Right lobe of liver (tissue), 6 donors: ENCODE data around the gene MCOLN3. TPM values are rescaled to one million over a fixed set of nuclear protein-coding genes. Genes with fewer than 3 reads are reported as not detected.

Experiments
- ATAC-seq, 4 donors: fragments of 200-7000 bp; cut with Tn5 transposase; one replicate each; pipeline ENCODE4 v1.9.1; 2020; ENCODE audit warnings: mild to moderate bottlenecking in 4 of 4, moderate library complexity in 4 of 4
- DNase-seq, 3 donors: peaks; one replicate each; pipeline ENCODE4 v3.0.0-alpha.2; 2020
- H3K27ac ChIP-seq, 3 donors: fragments of 200-600 bp; one replicate each; pipeline ENCODE4 v1.8.0; 2022
- H3K27me3 ChIP-seq, 2 donors: fragments of 200-600 bp; one replicate each; pipeline ENCODE4 v1.8.0; 2022
- H3K36me3 ChIP-seq, 4 donors: fragments of 200-600 bp; sonication (generic) in 1 of 4; one replicate each; pipeline versions ENCODE4 v1.5.1 to v1.8.0; 2017 to 2022; ENCODE audit warnings: control low read depth in 1 of 4
- H3K4me1 ChIP-seq, 4 donors: fragments of 200-600 bp; sonication (generic) in 1 of 4; one replicate each; pipeline versions ENCODE4 v1.5.1 to v1.8.0; 2017 to 2022; ENCODE audit warnings: control low read depth in 1 of 4
- H3K4me3 ChIP-seq, 3 donors: fragments of 200-600 bp; one replicate each; pipeline ENCODE4 v1.8.0; 2022
- H3K9me3 ChIP-seq, 4 donors: fragments of 200-600 bp; sonication (generic) in 1 of 4; one replicate each; pipeline versions ENCODE4 v1.5.1 to v1.8.0; 2017 to 2022; ENCODE audit warnings: control low read depth in 1 of 4
- POLR2A ChIP-seq: fragments of 450-650 bp; IDR thresholded peaks from one replicate; pipeline ENCODE4 v1.6.1; 2017; ENCODE audit warnings: antibody characterized with exemption, mild to moderate bottlenecking
- WGBS: methylation state at CpG from one replicate; pipeline ENCODE4 v1.1.6; 2018; ENCODE audit warnings: low coverage, low lambda C conversion rate; ENCODE audit not compliant: insufficient coverage; ENCODE audit errors: missing lambda C conversion rate; 5-methylcytosine and 5-hydroxymethylcytosine counted together
- intact Hi-C, 2 donors: fragments of 100-400 bp; cut with DNase I; formaldehyde crosslinking; loops; one replicate each; pipeline versions ENCODE4 v1.11.2 to v1.14.1; 2022
- total RNA-seq, 6 experiments: library from RNA; depleted of rRNA in 2 of 6; stranded (reverse); fragments of >200 nt in 2 of 6; fragmentation: NEBNext Ultra II Directional in 3 of 6; extraction: Animal tissue kit (Norgen Biotek cat#: 25700) in 3 of 6; gene quantifications; one replicate each; pipeline versions ENCODE4 v1.1.0 to v1.2.4, GENCODE V29; 2016 to 2023
- TF ChIP-seq, protein P1 (sequence below), 4 donors: fragments of 200-600 bp in 3 of 4; fragments of 450-650 bp in 1 of 4; IDR thresholded peaks; one replicate each; pipeline versions ENCODE4 v1.5.1 to v1.8.0; 2016 to 2022; ENCODE audit warnings: antibody characterized with exemption in 4 of 4, mild to moderate bottlenecking in 2 of 4
- donor health status: DM: no; HTN: yes; CAD: no.
- donor health status: DM: no; HTN: no; CAD: no.
- donor health status: DM: no; HTN: no; CAD: no.
- donor health status: DM: no; HTN: yes; CAD: no.
- donor health status: DM: no; HTN: yes; CAD: no.

Gene MCOLN3
- total RNA-seq, 6 experiments from 2014 or later = 0.09 to 0.26 (median 0.15) TPM

DNA sequence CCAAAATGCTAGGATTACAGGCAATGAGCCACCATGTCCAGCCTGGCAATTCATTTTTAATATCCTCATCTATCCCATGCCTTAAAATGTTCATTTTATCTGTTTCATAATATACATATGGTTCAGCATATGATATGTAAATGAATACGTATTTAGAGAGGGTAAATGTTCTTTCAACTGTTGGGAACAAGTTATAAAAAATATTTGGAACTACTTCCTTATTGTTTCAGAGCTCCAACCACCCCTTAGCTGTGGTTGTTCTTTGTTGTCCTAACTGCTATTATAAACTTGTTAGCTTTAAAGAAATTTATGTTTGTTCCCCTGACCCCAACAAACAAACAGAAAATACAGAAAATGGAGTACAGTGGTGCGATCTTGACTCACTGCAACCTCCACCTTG lies 65.9 kb downstream of the MCOLN3 start:
- no peak for ATAC-seq
- intact Hi-C loops = no loop called here
- no peak for TF ChIP-seq POLR2A
- TF ChIP-seq, protein P1, sequence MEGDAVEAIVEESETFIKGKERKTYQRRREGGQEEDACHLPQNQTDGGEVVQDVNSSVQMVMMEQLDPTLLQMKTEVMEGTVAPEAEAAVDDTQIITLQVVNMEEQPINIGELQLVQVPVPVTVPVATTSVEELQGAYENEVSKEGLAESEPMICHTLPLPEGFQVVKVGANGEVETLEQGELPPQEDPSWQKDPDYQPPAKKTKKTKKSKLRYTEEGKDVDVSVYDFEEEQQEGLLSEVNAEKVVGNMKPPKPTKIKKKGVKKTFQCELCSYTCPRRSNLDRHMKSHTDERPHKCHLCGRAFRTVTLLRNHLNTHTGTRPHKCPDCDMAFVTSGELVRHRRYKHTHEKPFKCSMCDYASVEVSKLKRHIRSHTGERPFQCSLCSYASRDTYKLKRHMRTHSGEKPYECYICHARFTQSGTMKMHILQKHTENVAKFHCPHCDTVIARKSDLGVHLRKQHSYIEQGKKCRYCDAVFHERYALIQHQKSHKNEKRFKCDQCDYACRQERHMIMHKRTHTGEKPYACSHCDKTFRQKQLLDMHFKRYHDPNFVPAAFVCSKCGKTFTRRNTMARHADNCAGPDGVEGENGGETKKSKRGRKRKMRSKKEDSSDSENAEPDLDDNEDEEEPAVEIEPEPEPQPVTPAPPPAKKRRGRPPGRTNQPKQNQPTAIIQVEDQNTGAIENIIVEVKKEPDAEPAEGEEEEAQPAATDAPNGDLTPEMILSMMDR (IDR thresholded peaks at IDR 0.05) = no peak
- Histone ChIP-seq H3K4me1 (no peaks in the 10 kb centered on the region), H3K4me3 (no peak overlapping the region), H3K36me3 (no peaks in the 10 kb centered on the region), H3K27ac (no peak overlapping the region), H3K27me3 (no peaks in the 10 kb centered on the region), H3K9me3 (no peaks in the 10 kb centered on the region)
- no peak for DNase-seq
- WGBS = 71% methylated on average over 2 of the region's 2 CpGs

DNA sequence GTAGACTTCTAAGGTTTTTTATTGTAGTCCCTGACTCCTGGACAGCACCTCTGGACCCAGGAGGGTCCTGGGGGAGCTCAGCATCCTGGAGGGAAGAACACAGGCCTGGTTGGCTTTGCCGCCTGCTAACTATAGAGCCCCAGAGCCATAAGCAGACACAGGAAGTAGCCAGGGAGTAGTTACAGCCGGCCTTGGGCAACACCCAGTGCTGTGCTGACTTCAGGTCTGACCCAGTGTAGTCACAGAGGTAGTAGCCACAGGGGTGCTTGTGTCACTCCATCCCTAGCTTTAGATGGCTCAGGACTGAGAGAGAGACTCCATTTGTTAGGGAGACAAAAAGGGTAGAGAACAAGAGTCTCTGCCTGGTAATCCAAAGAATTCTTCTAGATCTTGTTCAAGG lies 73.3 kb downstream of the MCOLN3 start:
- no peak for DNase-seq
- ATAC-seq = no peak
- H3K27me3 ChIP-seq = no peaks in the 10 kb centered on the region
- no peak for TF ChIP-seq POLR2A
- TF ChIP-seq, protein P1 (IDR thresholded peaks at IDR 0.05) = no peak
- H3K36me3 ChIP-seq = no peaks in the 10 kb centered on the region
- H3K4me1 ChIP-seq = no peaks in the 10 kb centered on the region
- no peak overlapping the region for H3K4me3 ChIP-seq
- H3K9me3 ChIP-seq = no peaks in the 10 kb centered on the region
- intact Hi-C loops = no loop called here
- no peak overlapping the region for H3K27ac ChIP-seq
- 20% methylated on average over 2 of the region's 2 CpGs for WGBS

DNA sequence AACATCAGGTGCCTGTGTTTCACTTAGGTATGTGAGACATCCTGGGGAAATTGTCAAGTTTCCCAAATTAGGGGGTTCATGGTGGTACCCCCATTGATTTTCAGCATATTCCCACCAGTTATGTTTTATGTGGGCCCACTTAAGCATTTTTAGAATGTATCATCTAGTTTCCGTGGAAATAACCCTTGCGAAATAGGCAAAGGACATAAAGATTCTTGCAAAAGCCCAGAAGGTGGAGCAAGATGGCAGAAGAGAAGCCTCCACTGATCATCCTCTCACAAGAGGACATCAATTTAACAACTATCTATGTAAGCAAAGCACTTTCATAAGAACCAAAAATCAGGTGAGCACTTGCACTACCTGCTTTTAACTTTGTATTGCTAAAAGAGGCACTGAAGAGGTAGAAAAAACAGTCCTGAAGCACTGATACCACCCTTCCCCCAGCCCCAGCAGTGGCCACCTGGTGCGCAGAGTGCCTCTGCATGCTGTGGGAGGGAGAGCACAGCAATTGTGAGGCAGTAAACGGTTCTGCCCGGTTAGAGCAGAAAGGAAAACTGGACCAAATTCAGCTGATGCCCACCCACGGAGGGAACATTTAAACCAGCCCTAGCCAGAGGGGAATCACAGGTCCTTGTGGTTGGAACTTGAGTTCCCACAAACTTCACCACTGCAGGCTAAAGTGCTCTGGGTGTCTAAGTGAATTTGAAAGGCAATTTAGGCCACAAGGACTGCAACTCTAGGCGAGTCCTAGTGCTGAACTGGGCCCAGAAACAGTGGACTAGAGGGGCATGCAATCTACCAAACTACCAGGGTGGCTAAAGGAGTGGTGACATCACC lies 74.6 kb downstream of the MCOLN3 start:
- TF ChIP-seq, protein P1 (IDR thresholded peaks at IDR 0.05) = no peak
- TF ChIP-seq POLR2A = no peak
- no peak overlapping the region for H3K4me3 ChIP-seq
- no peaks in the 10 kb centered on the region for H3K4me1 ChIP-seq
- H3K27me3 ChIP-seq = no peaks in the 10 kb centered on the region
- no peak overlapping the region for H3K27ac ChIP-seq
- ATAC-seq (no peak), DNase-seq (no peak)
- H3K36me3 ChIP-seq = no peaks in the 10 kb centered on the region
- intact Hi-C loops = no loop called here
- WGBS = 69% methylated on average over 6 of the region's 7 CpGs
- H3K9me3 ChIP-seq = no peaks in the 10 kb centered on the region

DNA sequence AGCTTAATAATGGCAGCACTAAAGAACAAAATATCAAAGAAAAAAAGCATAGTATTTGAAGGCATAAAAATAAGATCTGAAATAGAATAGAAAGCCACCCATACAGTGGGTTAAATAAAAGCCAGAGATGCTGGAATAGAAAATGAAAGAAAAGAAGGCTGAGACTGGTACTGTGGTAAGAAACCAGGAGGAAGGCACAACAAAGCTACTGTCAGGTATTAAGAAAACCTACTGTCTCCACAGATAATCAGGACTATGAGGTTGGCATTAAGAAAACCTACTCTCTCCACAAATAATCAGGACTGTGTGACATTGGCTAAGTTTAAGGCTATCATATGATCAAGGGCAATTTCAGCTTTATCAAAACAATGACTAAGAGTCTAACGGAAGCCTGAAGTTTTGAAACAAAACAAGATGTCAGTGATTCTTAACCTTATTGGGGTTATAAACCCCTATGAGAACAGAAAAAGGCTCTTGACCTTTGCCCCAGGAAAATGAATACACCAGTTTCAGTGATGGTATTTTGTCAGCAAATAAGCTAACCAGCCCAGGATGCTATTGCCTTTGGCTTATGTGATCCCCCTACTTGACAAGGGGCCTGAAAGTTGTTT lies 75.8 kb downstream of the MCOLN3 start:
- no peaks in the 10 kb centered on the region for H3K27me3 ChIP-seq
- H3K4me1 ChIP-seq = no peaks in the 10 kb centered on the region
- H3K9me3 ChIP-seq = no peaks in the 10 kb centered on the region
- WGBS = 42% methylated on average over 1 of the region's 1 CpG
- no peaks in the 10 kb centered on the region for H3K36me3 ChIP-seq
- ATAC-seq (no peak), DNase-seq (no peak)
- TF ChIP-seq POLR2A = no peak
- TF ChIP-seq, protein P1 (IDR thresholded peaks at IDR 0.05) = no peak
- no peak overlapping the region for H3K27ac ChIP-seq
- no peak overlapping the region for H3K4me3 ChIP-seq
- intact Hi-C loops = no loop called here
